Measurements from ENCODE around the gene KRTAP13-2. TPM values are rescaled to one million over a fixed set of nuclear protein-coding genes. Genes with fewer than 3 reads are reported as not detected.

The KRTAP13-2 gene
- total RNA-seq, result not detected in 2 replicates

DNA sequence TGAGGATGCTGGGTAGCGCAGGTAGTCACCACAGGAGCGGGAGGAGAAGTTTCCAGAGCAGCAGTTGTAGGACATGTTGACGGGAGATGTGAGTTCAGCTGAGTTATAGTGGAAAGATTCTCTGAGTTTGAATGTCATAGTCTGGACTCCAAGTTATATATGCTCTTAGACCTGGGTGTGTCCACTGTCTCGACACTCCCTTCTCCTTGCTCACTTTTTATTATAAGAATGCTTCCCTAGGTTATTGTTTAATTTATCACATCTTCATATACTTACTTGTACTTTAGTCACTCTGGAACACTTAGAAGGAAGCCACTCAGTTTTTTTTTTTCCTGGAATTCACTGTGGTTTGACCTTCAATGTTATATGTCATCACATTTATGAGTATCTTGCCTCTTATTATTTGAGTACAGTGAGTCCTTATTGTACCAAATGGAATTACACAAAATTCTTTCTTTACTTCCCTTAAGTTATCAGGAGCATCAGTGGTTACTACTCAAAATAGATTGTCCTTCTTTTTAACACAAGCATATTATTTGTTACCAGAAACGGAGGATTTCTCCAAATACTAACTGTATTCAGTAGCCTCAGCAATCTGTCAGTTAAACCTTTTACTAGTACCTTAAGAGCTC, at the start of gene KRTAP13-2:
Gene KRTAP13-2 (minus strand): TSS at position 133 of the 632 bp plus-strand sequence. CDS start 58 bp downstream, at position 75.

DNA sequence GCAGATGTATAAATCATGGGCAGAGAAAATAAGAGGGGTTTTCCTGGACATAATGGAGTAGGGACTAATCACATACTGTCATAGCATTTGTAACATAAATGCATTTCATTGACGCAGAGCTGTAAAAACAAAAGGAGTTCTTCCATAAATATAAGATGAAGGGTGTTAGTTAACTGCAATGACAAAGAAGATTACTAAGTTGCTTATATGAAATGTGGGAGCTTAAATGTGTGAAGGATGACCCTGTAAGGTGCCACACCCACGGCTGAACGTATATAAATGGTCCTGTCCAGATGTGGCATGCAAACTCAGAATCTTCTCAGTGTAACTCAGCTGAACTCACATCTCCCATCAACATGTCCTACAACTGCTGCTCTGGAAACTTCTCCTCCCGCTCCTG, 23.7 kb upstream of the KRTAP13-2 start, which contains the start of gene KRTAP13-1:
Gene KRTAP13-1 (plus strand): TSS at position 301 of the 400 bp plus-strand sequence. CDS start 56 bp downstream, at position 357.

DNA sequence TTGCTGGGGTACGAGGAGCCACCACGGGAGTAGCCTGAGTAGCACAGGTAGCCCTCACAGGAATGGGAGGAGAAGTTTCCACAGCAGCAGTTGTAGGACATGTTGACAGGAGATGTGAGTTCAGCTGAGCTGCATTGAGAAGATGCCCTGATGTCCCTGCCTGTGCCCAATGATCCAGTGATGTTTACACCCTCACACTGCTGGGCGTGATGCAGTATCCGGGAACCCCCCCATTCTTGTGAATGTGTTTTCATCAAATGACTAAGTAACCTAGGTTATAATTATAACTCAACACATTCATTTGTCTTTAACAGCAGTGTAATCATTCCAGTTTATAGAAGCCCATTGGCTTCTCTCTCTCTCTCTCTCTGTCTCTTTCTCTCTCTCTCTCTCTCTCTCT, 23.6 kb downstream of the KRTAP13-2 start, which contains the start of gene KRTAP23-1:
Gene KRTAP23-1 (minus strand): TSS at position 101 of the 400 bp plus-strand sequence. CDS start 0 bp downstream, at position 101.

DNA sequence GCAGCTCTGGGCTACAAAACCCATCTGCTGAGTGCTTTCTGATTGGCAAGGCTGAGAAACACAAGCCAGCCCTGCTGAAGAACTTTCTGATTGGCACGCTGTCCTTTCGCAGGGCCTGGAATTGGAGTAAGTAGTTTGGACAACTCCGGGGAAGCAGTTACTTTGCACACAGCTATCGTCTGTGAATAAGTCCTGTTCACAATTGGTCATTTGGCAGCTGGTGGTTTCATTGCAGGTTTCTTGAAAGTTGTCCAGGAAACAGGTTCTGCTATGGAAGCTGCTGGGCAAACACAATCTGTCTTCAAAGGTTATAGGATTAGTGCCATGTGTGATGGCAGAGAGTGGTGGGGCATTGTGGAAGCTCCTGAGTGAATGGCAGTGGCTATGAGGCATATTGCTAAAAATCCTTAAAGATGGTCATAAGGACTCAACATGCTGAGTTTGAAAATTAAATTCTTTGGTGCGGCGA, 34.8 kb downstream of the KRTAP13-2 start, which contains the start of gene KRTAP27-1:
Gene KRTAP27-1 (minus strand): TSS at position 419 of the 469 bp plus-strand sequence. CDS start 26 bp downstream, at position 393.

Other genes starting within 250 kb of the KRTAP13-2 start
- gene CLDN17, start 205.5 kb downstream of the KRTAP13-2 start, total RNA-seq, result 1.4 TPM in 1 of 2 replicates, not detected in the other
- gene CLDN8, start 156.2 kb downstream of the KRTAP13-2 start, total RNA-seq, result 0.14 TPM in 1 of 2 replicates, not detected in the other
- gene KRTAP24-1, start 89.3 kb downstream of the KRTAP13-2 start, total RNA-seq, result not detected in 2 replicates
- gene KRTAP25-1, start 82.8 kb downstream of the KRTAP13-2 start, total RNA-seq, result not detected in 2 replicates
- gene KRTAP26-1, start 52.0 kb downstream of the KRTAP13-2 start, total RNA-seq, result not detected in 2 replicates
- gene KRTAP27-1, start 34.6 kb downstream of the KRTAP13-2 start, total RNA-seq, result not detected in 2 replicates
- not detected in 2 replicates for gene KRTAP23-1, start 23.7 kb downstream of the KRTAP13-2 start, total RNA-seq
- not detected in 2 replicates for gene KRTAP13-1, start 23.8 kb upstream of the KRTAP13-2 start, total RNA-seq
- not detected in 2 replicates for gene KRTAP13-3, start 53.7 kb upstream of the KRTAP13-2 start, total RNA-seq
- not detected in 2 replicates for gene KRTAP13-4, start 57.9 kb upstream of the KRTAP13-2 start, total RNA-seq
- not detected in 2 replicates for gene KRTAP15-1, start 68.0 kb upstream of the KRTAP13-2 start, total RNA-seq
- gene KRTAP19-1, start 108.1 kb upstream of the KRTAP13-2 start, total RNA-seq, result not detected in 2 replicates
- not detected in 2 replicates for gene KRTAP19-2, start 115.2 kb upstream of the KRTAP13-2 start, total RNA-seq
- gene KRTAP19-3, start 119.7 kb upstream of the KRTAP13-2 start, total RNA-seq, result not detected in 2 replicates
- not detected in 2 replicates for gene KRTAP19-4, start 124.9 kb upstream of the KRTAP13-2 start, total RNA-seq
- not detected in 2 replicates for gene KRTAP19-5, start 129.9 kb upstream of the KRTAP13-2 start, total RNA-seq
- gene KRTAP19-6, start 169.6 kb upstream of the KRTAP13-2 start, total RNA-seq, result not detected in 2 replicates
- gene KRTAP19-7, start 189.0 kb upstream of the KRTAP13-2 start, total RNA-seq, result not detected in 2 replicates
- not detected in 2 replicates for gene KRTAP22-2, start 218.1 kb upstream of the KRTAP13-2 start, total RNA-seq
- gene KRTAP6-3, start 220.2 kb upstream of the KRTAP13-2 start, total RNA-seq, result not detected in 2 replicates
- not detected in 2 replicates for gene KRTAP6-2, start 226.6 kb upstream of the KRTAP13-2 start, total RNA-seq
- not detected in 2 replicates for gene KRTAP22-1, start 228.8 kb upstream of the KRTAP13-2 start, total RNA-seq
- gene KRTAP6-1, start 241.7 kb upstream of the KRTAP13-2 start, total RNA-seq, result not detected in 2 replicates
- gene KRTAP20-1, start 244.2 kb upstream of the KRTAP13-2 start, total RNA-seq, result not detected in 2 replicates
- not detected in 2 replicates for gene KRTAP20-4, start 248.4 kb upstream of the KRTAP13-2 start, total RNA-seq